Effector memory CD8-positive, alpha-beta T cell (primary cell): ENCODE results near the gene TCF7L1.
A peak's percentile ranks its signal among the peaks of the same experiment; 100 is the strongest.
"Not testable (repeated sequence)": the region's sequence is repeated elsewhere in the genome, so short reads cannot be mapped to it uniquely, and the experiment has no call there.

Experiments
- ATAC-seq: fragments of 150-1000 bp; cut with Tn5 transposase; replicated peaks from 2 replicates; pipeline ENCODE4 v1.10.0; 2021; ENCODE audit warnings: mild to moderate bottlenecking, moderate library complexity
- DNase-seq, 3 experiments: peaks; one replicate each; pipeline ENCODE4 v3.0.0; 2021
- H3K27ac Mint-ChIP-seq, 2 donors: one replicate each; pipeline ENCODE4 v1.8.0; 2022; ENCODE audit warnings: mild to moderate bottlenecking in 2 of 2, mixed read lengths in 2 of 2, moderate library complexity in 2 of 2
- H3K27me3 Mint-ChIP-seq, 2 donors: one replicate each; pipeline ENCODE4 v1.8.0; 2022; ENCODE audit warnings: mixed read lengths in 2 of 2
- H3K36me3 Mint-ChIP-seq: one replicate; pipeline ENCODE4 v1.8.0; 2022; ENCODE audit warnings: mild to moderate bottlenecking, moderate library complexity, mixed read lengths; ENCODE audit not compliant: insufficient read depth
- H3K4me1 Mint-ChIP-seq, 2 donors: one replicate each; pipeline ENCODE4 v1.8.0; 2022; ENCODE audit warnings: low read depth in 2 of 2, mixed read lengths in 2 of 2
- H3K4me3 Mint-ChIP-seq, 2 donors: one replicate each; pipeline ENCODE4 v1.8.0; 2022; ENCODE audit warnings: mild to moderate bottlenecking in 2 of 2, mixed read lengths in 2 of 2, moderate library complexity in 2 of 2
- H3K9me3 Mint-ChIP-seq, 2 donors: one replicate each; pipeline ENCODE4 v1.8.0; 2022; ENCODE audit warnings: mixed read lengths in 2 of 2

Gene TCF7L1

DNA sequence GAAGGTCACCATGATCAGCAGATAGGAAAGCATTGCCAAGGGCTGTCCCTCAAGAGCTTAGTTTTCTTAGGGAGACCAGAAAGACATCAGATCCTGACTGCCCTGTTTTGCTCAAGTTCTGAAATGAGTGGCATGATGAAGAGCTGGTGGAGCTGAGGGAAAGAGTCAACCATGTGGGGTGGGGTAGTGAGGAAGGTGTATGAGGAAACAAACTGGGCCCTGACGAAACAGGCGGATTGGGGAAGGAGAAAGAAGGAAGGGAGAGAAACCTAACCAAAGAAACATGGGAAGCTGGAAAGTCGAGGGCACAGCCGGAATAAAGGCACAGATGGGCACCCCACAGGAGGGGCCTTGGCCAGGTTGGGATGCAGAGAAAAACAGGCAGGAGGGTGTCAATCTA, 186.6 kb downstream of the TCF7L1 start:
- H3K36me3 Mint-ChIP-seq, result peaks cover 87% of the 10 kb centered on the region

DNA sequence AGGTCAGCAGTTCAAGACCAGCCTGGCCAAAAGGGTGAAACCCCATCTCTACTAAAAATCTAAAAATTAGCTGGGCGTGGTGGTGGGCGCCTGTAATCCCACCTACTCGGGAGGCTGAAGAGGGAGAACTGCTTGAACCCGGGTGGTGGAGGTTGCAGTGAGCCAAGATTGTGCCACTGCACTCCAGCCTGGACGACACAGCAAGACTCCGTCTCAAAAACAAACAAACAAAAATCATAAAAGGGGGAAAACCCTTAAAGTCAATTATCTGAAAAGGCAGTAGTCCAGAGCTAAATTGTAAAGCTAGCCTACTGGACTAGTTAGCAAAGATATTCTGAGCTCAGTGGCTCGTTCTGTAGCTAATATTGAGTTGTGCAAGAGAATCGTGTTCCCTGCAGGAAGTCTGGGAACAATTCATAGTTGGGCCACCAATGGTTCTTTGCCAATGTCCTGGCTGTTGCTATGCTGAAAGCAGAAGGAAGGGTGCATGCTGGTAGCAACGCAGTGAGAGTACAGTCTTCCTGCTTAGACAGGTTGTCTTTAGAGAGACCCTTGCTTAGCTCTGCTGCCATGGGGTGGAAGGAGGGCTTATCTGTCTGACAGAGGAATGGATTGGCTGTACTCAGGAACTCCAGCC, 190.3 kb downstream of the TCF7L1 start:
- Mint-ChIP-seq H3K27me3 (no peaks in the 10 kb centered on the region), H3K4me3 (peak overlapping the region; percentile 99), H3K9me3 (no peaks in the 10 kb centered on the region), H3K4me1 (peaks cover 69 to 87% of the 10 kb centered on the region in 2 donors), H3K27ac (peak overlapping the region; percentile 98 to 99), H3K36me3 (peaks cover 99% of the 10 kb centered on the region)
- DNase-seq, result no peak
- ATAC-seq, result no peak

More for the DNA sequence above, 186.6 kb downstream of the TCF7L1 start:
- H3K9me3 Mint-ChIP-seq, result no peaks in the 10 kb centered on the region
- H3K27me3 Mint-ChIP-seq, result no peaks in the 10 kb centered on the region
- ATAC-seq (no peak), DNase-seq (no peak)
- H3K4me1 Mint-ChIP-seq, result peaks cover 55 to 71% of the 10 kb centered on the region in 2 donors
- peak overlapping the region; percentile 81 to 93 for H3K27ac Mint-ChIP-seq
- peak overlapping the region; percentile 7 to 99 for H3K4me3 Mint-ChIP-seq

DNA sequence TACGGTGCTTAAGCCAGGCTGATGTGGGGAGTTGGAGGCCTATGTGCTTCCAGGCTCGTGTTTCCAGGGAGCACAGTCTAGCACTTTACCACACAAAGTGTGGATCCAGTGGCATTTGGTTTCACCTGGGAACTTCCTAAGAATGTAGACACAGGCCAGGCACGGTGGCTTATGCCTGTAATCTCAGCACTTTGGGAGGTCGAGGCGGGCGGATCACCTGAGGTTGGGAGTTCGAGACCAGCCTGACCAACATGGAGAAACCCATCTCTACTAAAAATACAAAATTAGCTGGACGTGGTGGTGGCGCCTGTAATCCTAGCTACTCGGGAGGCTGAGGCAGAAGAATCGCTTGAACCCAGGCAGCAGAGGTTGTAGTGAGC, 190.8 kb downstream of the TCF7L1 start:
- Mint-ChIP-seq H3K27ac (peak overlapping the region; percentile 98 to 99), H3K4me1 (peaks cover 67 to 86% of the 10 kb centered on the region in 2 donors), H3K4me3 (peak overlapping the region; percentile 99), H3K36me3 (peaks cover 95% of the 10 kb centered on the region)
- not testable (repeated sequence) for ATAC-seq, H3K27me3 Mint-ChIP-seq, H3K9me3 Mint-ChIP-seq, DNase-seq

DNA sequence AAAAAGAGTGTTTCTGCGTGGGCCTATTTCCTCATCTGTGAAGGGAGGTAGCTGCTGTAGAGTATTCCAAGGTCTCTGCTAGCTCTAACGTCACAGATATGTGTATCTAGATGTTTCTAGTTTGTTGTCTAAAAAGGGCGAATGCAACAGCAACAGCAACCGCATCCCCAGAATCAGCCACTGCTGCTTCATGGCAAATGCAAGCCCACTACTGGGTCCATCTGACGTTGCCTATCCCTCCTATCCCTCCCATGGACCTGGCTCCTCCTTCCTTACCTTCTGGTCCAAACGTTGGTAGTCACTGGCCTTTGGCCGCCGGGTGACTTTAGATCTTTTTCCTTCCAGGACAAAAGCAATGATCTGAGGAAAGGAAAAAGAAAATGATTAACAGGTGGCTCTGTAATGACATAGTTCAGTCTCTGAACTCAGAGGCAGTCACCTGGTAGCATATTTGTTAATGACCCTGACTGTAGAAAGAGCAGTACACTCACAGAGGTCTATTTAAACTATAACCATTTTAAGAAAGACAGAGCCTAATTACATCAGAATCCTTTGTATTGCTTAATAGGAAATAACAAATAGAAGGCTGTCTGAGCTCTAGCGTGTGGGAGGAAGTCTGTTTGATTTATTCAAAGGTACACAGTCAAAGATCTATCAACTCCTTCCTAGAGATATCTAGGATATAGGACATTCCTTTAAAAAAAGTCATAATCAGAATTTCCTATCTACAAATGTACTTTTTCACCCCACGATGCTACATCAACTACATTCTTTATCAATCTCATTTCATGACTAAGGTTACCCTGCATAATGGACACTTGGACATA, 191.7 kb downstream of the TCF7L1 start:
- H3K27ac Mint-ChIP-seq, result peak overlapping the region; percentile 98 to 99
- DNase-seq (no peak), ATAC-seq (no peak)
- peak overlapping the region; percentile 99 for H3K4me3 Mint-ChIP-seq
- no peaks in the 10 kb centered on the region for H3K9me3 Mint-ChIP-seq
- peaks cover 0 to 4% of the 10 kb centered on the region in 2 donors for H3K27me3 Mint-ChIP-seq
- H3K36me3 Mint-ChIP-seq, result peaks cover 86% of the 10 kb centered on the region
- H3K4me1 Mint-ChIP-seq, result peaks cover 60 to 77% of the 10 kb centered on the region in 2 donors

DNA sequence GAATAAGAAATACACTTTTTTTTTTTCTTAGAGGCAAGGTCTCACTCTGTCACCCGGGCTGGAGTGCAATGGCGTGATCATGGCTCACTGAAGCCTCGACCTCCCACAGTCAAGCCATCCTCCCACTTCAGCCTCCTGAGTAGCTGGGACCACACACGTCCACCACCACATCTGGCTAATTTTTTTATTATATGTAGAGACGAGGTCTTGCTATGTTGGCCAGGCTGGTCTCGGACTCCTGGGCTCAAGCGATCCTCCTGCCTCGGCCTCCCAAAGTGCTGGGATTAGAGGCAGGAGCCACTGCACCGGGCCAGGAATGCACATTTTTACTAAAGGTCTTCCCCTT, 192.2 kb downstream of the TCF7L1 start:
- Mint-ChIP-seq H3K4me3 (peak overlapping the region; percentile 99), H3K36me3 (peaks cover 80% of the 10 kb centered on the region), H3K4me1 (peaks cover 56 to 71% of the 10 kb centered on the region in 2 donors), H3K27ac (peak overlapping the region; percentile 98 to 99), H3K9me3 (no peaks in the 10 kb centered on the region), H3K27me3 (peaks cover under 1 to 6% of the 10 kb centered on the region in 2 donors)
- no peak for DNase-seq
- no peak for ATAC-seq

DNA sequence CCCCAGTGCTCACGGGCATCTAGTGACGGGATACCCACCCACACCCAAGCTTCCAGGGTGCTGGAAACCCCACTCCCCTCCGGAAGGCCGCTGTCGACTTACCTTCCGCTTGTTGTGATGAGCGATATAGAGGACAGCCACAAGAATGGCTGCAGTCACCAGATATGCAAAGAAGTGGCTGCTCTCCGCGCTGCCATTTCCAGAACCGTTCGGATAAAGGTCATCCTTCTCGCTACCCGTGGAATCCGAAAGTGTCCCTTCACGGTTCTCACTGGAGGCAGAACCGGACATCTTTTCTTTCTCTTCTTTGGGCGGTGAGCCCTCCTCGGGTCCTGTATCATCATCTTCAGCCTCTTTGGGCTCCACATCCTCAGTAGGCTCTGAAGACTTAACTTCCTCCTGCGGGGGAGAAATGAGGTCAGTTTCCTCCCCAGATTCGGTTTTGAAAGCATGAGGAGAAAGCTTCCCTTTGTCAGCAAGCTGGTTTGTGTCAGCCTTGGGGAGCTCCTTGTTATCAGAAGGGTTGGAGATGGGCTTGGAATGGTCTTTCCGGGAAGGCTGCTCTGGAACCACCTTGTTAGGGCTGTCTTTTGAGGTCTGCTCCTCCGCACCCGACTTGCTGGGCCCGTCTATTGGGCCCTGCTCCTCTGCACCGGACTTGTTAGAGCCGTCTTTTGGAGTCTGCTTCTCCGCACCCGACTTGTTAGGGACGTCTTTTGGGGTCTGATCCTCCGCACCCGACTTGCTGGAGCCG, 193.4 kb downstream of the TCF7L1 start:
- Mint-ChIP-seq H3K27ac (peak overlapping the region; percentile 98 to 99), H3K36me3 (peaks cover 70% of the 10 kb centered on the region), H3K27me3 (peaks cover 6 to 8% of the 10 kb centered on the region in 2 donors), H3K4me3 (peak overlapping the region; percentile 99), H3K9me3 (no peaks in the 10 kb centered on the region), H3K4me1 (peaks cover 49 to 66% of the 10 kb centered on the region in 2 donors)
- DNase-seq (peak; percentile 33 to 41 (median 37)), ATAC-seq (peak; percentile 23)

DNA sequence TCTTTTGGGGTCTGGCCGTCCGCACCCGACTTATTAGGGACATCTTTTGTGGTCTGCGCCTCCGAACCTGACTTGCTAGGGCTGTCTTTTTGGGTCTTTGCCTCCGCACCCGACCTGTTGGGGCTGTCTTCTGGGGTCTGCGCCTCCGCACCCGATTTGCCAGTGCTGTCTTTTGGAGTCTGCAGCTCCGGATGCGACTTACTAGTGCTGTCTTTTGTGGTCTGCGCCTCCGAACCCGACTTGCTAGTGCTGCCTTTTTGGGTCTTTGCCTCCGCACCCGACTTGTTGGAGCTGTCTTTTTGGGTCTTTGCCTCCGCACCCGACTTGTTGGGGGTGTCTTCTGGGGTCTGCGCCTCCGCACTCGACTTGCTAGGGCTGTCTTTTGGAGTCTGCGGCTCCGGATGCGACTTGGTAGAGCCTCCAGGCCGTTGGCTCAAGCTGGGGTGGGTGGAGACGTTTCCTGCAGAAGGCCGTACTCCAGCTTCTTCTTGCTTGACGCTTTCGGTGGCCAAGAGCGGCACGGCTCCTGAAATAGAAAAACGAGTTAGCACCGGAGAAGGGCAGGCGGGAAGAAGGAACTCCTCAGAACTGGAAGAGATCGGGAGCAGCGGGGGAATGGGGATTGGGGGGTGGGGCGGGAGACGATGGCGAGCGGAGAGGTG, 194.1 kb downstream of the TCF7L1 start:
- Mint-ChIP-seq H3K4me3 (peak overlapping the region; percentile 99), H3K27ac (peak overlapping the region; percentile 98 to 99), H3K4me1 (peaks cover 46 to 59% of the 10 kb centered on the region in 2 donors), H3K36me3 (peaks cover 63% of the 10 kb centered on the region), H3K27me3 (peaks cover 6 to 8% of the 10 kb centered on the region in 2 donors), H3K9me3 (no peaks in the 10 kb centered on the region)
- ATAC-seq, result peak; percentile 30
- peak; percentile 42 to 59 (median 49) for DNase-seq

DNA sequence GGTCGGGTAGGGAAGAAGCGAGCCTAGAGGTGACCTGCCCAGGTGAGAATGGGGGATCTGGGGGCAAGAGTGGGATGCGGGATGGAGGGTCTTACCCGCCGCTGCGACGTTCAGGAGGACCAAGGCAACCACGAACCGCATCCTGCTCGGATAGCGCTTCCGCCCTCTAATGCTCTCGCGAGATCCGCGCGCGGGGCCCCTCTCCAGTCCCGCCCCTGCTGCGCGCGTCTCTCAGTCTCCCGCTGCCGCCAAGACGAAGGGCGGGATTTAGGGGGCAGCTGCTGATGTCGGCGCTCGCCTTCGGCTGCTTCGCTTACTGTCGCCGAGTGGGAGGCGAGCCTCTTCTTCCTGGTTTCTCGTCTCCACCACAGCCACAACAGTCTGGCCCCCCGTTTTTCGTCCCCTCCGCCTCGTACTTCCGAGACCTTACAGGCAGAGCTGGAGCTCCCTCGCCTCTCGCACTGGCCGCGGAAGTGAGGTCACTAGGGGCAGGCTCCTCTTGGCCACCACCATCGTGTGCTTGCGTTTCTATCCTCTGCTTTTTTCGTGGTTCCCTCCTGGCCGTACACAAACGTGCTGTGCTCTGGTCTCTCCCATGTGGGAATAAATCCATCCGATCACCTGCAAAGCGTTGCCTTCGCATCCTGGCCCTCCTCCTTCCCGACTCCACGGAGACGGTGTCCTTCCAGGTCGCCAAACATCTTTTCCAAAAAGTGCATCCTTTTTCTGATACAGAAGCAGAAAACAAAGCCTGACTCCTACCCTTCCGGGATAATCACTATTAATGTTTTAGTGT, 194.8 kb downstream of the TCF7L1 start, which contains the start of gene TGOLN2:
Gene TGOLN2 (minus strand): TSS at position 168 of the 796 bp plus-strand sequence. CDS start 27 bp downstream, at position 141.
- H3K27ac Mint-ChIP-seq, result peak within 1 kb of the TSS; percentile 98 to 99
- peaks cover 55% of the 10 kb centered on the region for H3K36me3 Mint-ChIP-seq
- no peaks in the 10 kb centered on the region for H3K9me3 Mint-ChIP-seq
- H3K4me1 Mint-ChIP-seq, result peaks cover 39 to 51% of the 10 kb centered on the region in 2 donors
- ATAC-seq (peak; percentile 84), DNase-seq (peak; percentile 90 to 93 (median 92))
- H3K4me3 Mint-ChIP-seq, result peak within 1 kb of the TSS; percentile 99
- peaks cover 6 to 8% of the 10 kb centered on the region in 2 donors for H3K27me3 Mint-ChIP-seq

DNA sequence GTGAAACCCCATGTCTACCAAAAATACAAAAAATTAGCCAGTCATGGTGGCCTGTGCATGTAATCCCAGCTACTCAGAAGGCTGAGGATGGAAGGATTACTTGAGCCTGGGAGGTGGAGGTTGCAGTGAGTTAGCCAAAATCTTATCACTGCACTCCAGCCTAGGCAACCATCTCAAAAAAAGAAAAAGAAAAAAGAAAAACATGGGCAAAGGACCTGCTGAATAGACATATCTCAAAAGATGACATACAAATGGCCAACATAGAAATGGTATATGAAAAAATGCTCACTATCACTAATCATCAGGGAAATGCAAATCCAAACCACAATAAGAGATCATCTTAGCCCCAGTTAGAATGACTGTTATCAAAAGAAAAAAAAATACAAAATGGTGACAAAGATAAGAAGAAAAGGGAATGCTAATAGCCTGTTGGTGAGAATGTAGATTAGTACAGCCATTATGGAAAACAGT, 196.0 kb downstream of the TCF7L1 start:
- H3K4me1 Mint-ChIP-seq, result peaks cover 29 to 42% of the 10 kb centered on the region in 2 donors
- ATAC-seq (no peak), DNase-seq (no peak)
- H3K9me3 Mint-ChIP-seq, result no peaks in the 10 kb centered on the region
- H3K27ac Mint-ChIP-seq, result peak overlapping the region; percentile 98 to 99
- peak overlapping the region in 1 of 2 donors; percentile 99 for H3K4me3 Mint-ChIP-seq
- peaks cover 44% of the 10 kb centered on the region for H3K36me3 Mint-ChIP-seq
- H3K27me3 Mint-ChIP-seq, result peaks cover 6 to 8% of the 10 kb centered on the region in 2 donors

DNA sequence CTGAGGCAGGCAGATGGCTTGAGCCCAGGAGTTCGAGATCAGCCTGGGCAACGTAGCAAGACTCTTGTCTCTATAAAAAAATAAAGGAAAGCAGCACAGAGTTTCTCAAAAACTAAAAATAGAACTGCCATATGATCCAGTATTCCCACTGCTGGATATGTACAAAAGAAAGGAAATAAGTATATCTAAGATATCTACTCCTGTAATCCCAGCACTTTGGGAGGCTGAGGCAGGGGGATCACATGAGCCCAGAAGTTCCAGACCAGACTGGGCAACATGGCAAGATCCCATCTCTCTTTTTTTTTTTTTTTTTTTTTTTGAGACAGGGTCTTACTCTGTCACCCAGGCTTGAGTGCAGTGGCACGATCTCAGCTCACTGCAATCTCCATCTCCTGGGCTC, 196.5 kb downstream of the TCF7L1 start:
- H3K27me3 Mint-ChIP-seq, result not testable (repeated sequence)

DNA sequence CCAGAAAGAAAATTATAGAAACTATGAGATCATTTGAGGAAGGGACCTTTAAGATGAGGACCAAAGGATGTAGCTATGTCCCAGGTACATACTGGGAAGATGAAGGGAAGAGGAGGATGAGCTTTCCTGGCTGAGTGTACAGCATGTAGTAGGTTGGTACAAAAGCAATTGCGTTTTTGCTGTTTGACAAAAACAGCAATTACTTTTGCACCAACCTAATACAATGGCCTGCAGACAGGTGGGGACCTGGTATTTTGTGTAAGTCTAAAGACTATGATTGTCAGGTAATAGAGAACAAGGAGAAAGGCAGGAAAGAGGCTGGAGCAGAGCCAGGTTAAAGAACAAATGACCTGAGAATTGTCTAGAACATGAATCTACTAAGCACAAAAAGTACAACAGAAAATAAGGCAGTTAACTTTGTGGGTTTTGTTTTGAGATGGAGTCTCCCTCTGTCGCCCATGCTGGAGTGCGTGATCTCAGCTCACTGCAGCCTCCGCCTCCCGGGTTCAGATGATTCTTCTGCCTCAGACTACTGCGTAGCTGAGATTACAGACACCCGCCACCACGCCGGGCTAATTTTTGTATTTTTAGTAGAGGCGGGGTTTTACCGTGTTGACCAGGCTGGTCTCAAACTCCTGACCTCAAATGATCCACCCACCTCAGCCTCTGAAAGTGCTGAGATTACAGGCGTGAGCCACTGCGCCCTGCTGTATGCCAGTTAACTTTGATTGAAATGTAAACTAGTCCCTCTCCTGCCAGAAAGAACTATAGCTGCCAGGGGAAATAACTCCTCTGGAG, 197.8 kb downstream of the TCF7L1 start:
- Mint-ChIP-seq H3K4me1 (peaks cover 14 to 24% of the 10 kb centered on the region in 2 donors), H3K36me3 (peaks cover 25% of the 10 kb centered on the region), H3K27ac (no peak overlapping the region), H3K27me3 (peaks cover 6 to 8% of the 10 kb centered on the region in 2 donors), H3K9me3 (no peaks in the 10 kb centered on the region), H3K4me3 (no peak overlapping the region)
- DNase-seq (no peak), ATAC-seq (no peak)

More for the DNA sequence above, 196.5 kb downstream of the TCF7L1 start:
- not testable (repeated sequence) for H3K9me3 Mint-ChIP-seq, DNase-seq, ATAC-seq, H3K4me3 Mint-ChIP-seq
- Mint-ChIP-seq H3K36me3 (peaks cover 39% of the 10 kb centered on the region), H3K27ac (peak overlapping the region in 1 of 2 donors; percentile 10), H3K4me1 (peaks cover 26 to 38% of the 10 kb centered on the region in 2 donors)
